GM23338 (cell line): ENCODE measurements around the gene RPL3. TPM values are rescaled to one million over a fixed set of nuclear protein-coding genes. Genes with fewer than 3 reads are reported as not detected.

Experiments
- ATAC-seq: fragments of 200-7000 bp; cut with Tn5 transposase; 3 replicates; pipeline ENCODE4 v1.9.1; 2020
- DNase-seq: peaks from one replicate; pipeline ENCODE4 v3.0.0-alpha.2; 2015; ENCODE audit warnings: low spot score
- H2AFZ ChIP-seq: fragments of 200-600 bp; sonication (generic); 2 replicates; pipeline ENCODE4 v1.8.0; 2016; ENCODE audit warnings: antibody characterized with exemption, mild to moderate bottlenecking, moderate library complexity
- H3F3A ChIP-seq: fragments of 200-600 bp; sonication (generic); replicated peaks from 2 replicates; pipeline ENCODE4 v1.8.0; 2017; ENCODE audit warnings: antibody characterized with exemption, mixed run types, low read depth
- H3K27ac ChIP-seq: fragments of 200-600 bp; sonication (generic); 2 replicates; pipeline ENCODE4 v1.6.1; 2016; ENCODE audit warnings: low read depth
- H3K27me3 ChIP-seq: fragments of 200-600 bp; sonication (generic); 2 replicates; pipeline ENCODE4 v1.8.0; 2016; ENCODE audit warnings: mild to moderate bottlenecking, mixed run types, moderate library complexity; ENCODE audit not compliant: insufficient read depth
- H3K36me3 ChIP-seq: fragments of 200-600 bp; sonication (generic); 2 replicates; pipeline ENCODE4 v1.8.0; 2016; ENCODE audit warnings: mild to moderate bottlenecking; ENCODE audit not compliant: insufficient read depth
- H3K4me1 ChIP-seq: fragments of 200-600 bp; sonication (generic); 2 replicates; pipeline ENCODE4 v1.8.0; 2016; ENCODE audit warnings: mild to moderate bottlenecking, moderate library complexity; ENCODE audit not compliant: insufficient read depth
- H3K4me2 ChIP-seq: fragments of 200-600 bp; sonication (generic); 2 replicates; pipeline ENCODE4 v1.7.1; 2017; ENCODE audit warnings: mixed run types
- H3K4me3 ChIP-seq: fragments of 200-600 bp; sonication (generic); 2 replicates; pipeline ENCODE4 v1.6.1; 2016; ENCODE audit warnings: mixed run types
- H3K79me2 ChIP-seq: fragments of 200-600 bp; sonication (generic); replicated peaks from 2 replicates; pipeline ENCODE4 v1.8.0; 2017; ENCODE audit warnings: mild to moderate bottlenecking; ENCODE audit not compliant: insufficient read depth
- H3K9me2 ChIP-seq: fragments of 200-600 bp; sonication (generic); 2 replicates; pipeline ENCODE4 v1.8.0; 2017; ENCODE audit not compliant: insufficient read depth
- H4K20me1 ChIP-seq: fragments of 200-600 bp; sonication (generic); replicated peaks from 2 replicates; pipeline ENCODE4 v1.8.0; 2017; ENCODE audit warnings: mild to moderate bottlenecking; ENCODE audit not compliant: insufficient read depth
- H3K27ac Mint-ChIP-seq: 2 replicates; pipeline ENCODE4 v1.8.0; 2020; ENCODE audit warnings: inconsistent platforms, mild to moderate bottlenecking, moderate library complexity, mixed read lengths
- H3K27me3 Mint-ChIP-seq: 3 replicates; pipeline ENCODE4 v1.8.0; 2022; ENCODE audit warnings: low read depth, mild to moderate bottlenecking, moderate library complexity, mixed read lengths, inconsistent platforms; ENCODE audit not compliant: insufficient read depth, poor library complexity
- H3K36me3 Mint-ChIP-seq: 3 replicates; pipeline ENCODE4 v1.8.0; 2021; ENCODE audit warnings: low read depth, mild to moderate bottlenecking, inconsistent platforms, moderate library complexity, mixed read lengths
- H3K4me1 Mint-ChIP-seq: 3 replicates; pipeline ENCODE4 v1.8.0; 2020; ENCODE audit warnings: mild to moderate bottlenecking, inconsistent platforms, mixed read lengths
- H3K4me3 Mint-ChIP-seq: 3 replicates; pipeline ENCODE4 v1.8.0; 2021; ENCODE audit warnings: moderate library complexity, mild to moderate bottlenecking, inconsistent platforms, mixed read lengths
- H3K9me3 Mint-ChIP-seq: 3 replicates; pipeline ENCODE4 v1.8.0; 2020; ENCODE audit warnings: moderate library complexity, mild to moderate bottlenecking, inconsistent platforms, mixed read lengths
- EZH2 ChIP-seq: fragments of 200-600 bp; sonication (generic); IDR thresholded peaks from one replicate; pipeline ENCODE4 v1.8.0; 2017; ENCODE audit warnings: antibody characterized with exemption, mild to moderate bottlenecking, low read depth; ENCODE audit not compliant: unreplicated experiment
- EZH2phosphoT487 ChIP-seq: fragments of 200-600 bp; sonication (generic); IDR thresholded peaks from one replicate; pipeline ENCODE4 v1.8.1; 2018; ENCODE audit warnings: antibody characterized with exemption; ENCODE audit not compliant: unreplicated experiment
- NANOG ChIP-seq: IDR thresholded peaks from 2 replicates; pipeline ENCODE4 v1.6.1; 2016; ENCODE audit warnings: antibody characterized with exemption, borderline replicate concordance
- POLR2AphosphoS5 ChIP-seq: IDR thresholded peaks from 2 replicates; pipeline ENCODE4 v1.6.1; 2016; ENCODE audit warnings: antibody characterized with exemption, low read depth
- STAT1 ChIP-seq: IDR thresholded peaks from one replicate; pipeline ENCODE4 v1.6.1; 2016; ENCODE audit warnings: antibody characterized with exemption; ENCODE audit not compliant: unreplicated experiment
- ZNF114 ChIP-seq: fragments of 250-450 bp; sonication (Bioruptor Pico); IDR thresholded peaks from 2 replicates; pipeline ENCODE4 v1.5.0; 2020; ENCODE audit warnings: mild to moderate bottlenecking, moderate library complexity
- ZNF331 ChIP-seq: fragments of 250-450 bp; sonication (Bioruptor Pico); IDR thresholded peaks from 2 replicates; pipeline ENCODE4 v1.5.0; 2020; ENCODE audit warnings: low read depth, mild to moderate bottlenecking, moderate library complexity
- polyA plus RNA-seq: library from polyadenylated mRNA; unstranded; fragments of >200 nt; fragmentation: Nextera tagmentation; extraction: Ambion mirVana; gene quantifications from 2 replicates; pipeline ENCODE4 v1.2.1, GENCODE V29; 2016
- total RNA-seq: library from RNA; depleted of rRNA; stranded (reverse); fragments of >200 nt; shearing (Covaris generic); gene quantifications from 2 replicates; pipeline ENCODE4 v1.2.3, GENCODE V29; 2014
- TF ChIP-seq, protein P1 (sequence below): fragments of 250-450 bp; sonication (Bioruptor Pico); IDR thresholded peaks from 2 replicates; pipeline ENCODE4 v1.5.0; 2020; ENCODE audit warnings: mild to moderate bottlenecking, moderate library complexity

The RPL3 gene
- total and polyA plus RNA-seq, 2 experiments from 2014 or later, result 1,983 to 3,244 TPM

DNA sequence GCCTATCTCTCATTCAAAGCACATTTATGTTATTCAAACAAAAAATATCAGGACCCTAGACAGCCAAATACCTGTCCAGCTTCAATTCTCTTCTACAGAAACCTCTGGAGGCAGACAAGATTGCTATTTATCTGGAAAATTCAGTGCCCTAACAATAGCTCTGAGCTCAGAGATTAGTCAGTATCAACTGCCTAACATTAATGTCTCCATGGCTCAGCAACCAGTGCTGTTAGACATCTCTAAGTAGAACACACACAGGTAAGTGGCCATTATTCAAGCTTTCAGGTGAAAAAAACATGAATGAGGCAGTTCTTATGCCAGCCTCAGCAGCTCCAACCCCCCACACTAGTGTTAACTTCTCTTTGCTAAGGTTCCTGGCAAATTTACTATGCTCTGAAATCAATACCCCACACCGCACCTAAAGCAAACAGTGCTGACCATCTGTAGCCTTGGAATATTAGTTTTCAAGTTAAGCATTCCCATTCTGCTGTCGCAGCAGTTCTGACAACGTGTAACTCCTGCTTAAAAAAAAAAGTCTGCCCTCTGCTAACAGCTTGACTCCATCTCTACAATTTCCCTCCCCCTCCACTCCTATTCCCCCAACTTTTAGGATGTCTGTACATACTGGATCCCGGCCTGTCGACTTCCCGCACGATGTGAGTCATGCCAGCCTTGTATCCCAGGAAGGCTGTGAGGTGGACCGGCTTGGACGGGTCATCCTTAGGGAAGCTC lies 1.5 kb downstream of the RPL3 start (continued):
- TF ChIP-seq, protein P1, sequence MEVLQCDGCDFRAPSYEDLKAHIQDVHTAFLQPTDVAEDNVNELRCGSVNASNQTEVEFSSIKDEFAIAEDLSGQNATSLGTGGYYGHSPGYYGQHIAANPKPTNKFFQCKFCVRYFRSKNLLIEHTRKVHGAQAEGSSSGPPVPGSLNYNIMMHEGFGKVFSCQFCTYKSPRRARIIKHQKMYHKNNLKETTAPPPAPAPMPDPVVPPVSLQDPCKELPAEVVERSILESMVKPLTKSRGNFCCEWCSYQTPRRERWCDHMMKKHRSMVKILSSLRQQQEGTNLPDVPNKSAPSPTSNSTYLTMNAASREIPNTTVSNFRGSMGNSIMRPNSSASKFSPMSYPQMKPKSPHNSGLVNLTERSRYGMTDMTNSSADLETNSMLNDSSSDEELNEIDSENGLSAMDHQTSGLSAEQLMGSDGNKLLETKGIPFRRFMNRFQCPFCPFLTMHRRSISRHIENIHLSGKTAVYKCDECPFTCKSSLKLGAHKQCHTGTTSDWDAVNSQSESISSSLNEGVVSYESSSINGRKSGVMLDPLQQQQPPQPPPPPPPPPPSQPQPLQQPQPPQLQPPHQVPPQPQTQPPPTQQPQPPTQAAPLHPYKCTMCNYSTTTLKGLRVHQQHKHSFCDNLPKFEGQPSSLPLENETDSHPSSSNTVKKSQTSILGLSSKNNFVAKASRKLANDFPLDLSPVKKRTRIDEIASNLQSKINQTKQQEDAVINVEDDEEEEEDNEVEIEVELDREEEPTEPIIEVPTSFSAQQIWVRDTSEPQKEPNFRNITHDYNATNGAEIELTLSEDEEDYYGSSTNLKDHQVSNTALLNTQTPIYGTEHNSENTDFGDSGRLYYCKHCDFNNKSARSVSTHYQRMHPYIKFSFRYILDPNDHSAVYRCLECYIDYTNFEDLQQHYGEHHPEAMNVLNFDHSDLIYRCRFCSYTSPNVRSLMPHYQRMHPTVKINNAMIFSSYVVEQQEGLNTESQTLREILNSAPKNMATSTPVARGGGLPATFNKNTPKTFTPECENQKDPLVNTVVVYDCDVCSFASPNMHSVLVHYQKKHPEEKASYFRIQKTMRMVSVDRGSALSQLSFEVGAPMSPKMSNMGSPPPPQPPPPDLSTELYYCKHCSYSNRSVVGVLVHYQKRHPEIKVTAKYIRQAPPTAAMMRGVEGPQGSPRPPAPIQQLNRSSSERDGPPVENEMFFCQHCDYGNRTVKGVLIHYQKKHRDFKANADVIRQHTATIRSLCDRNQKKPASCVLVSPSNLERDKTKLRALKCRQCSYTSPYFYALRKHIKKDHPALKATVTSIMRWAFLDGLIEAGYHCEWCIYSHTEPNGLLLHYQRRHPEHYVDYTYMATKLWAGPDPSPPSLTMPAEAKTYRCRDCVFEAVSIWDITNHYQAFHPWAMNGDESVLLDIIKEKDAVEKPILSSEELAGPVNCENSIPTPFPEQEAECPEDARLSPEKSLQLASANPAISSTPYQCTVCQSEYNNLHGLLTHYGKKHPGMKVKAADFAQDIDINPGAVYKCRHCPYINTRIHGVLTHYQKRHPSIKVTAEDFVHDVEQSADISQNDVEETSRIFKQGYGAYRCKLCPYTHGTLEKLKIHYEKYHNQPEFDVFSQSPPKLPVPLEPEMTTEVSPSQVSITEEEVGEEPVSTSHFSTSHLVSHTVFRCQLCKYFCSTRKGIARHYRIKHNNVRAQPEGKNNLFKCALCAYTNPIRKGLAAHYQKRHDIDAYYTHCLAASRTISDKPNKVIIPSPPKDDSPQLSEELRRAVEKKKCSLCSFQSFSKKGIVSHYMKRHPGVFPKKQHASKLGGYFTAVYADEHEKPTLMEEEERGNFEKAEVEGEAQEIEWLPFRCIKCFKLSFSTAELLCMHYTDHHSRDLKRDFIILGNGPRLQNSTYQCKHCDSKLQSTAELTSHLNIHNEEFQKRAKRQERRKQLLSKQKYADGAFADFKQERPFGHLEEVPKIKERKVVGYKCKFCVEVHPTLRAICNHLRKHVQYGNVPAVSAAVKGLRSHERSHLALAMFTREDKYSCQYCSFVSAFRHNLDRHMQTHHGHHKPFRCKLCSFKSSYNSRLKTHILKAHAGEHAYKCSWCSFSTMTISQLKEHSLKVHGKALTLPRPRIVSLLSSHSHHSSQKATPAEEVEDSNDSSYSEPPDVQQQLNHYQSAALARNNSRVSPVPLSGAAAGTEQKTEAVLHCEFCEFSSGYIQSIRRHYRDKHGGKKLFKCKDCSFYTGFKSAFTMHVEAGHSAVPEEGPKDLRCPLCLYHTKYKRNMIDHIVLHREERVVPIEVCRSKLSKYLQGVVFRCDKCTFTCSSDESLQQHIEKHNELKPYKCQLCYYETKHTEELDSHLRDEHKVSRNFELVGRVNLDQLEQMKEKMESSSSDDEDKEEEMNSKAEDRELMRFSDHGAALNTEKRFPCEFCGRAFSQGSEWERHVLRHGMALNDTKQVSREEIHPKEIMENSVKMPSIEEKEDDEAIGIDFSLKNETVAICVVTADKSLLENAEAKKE, result no peak
- no peak for TF ChIP-seq ZNF114 (CRISPR knock-in tag)
- no peak for TF ChIP-seq ZNF331
- no peak for TF ChIP-seq EZH2phosphoT487
- no peak for TF ChIP-seq EZH2
- no peak for TF ChIP-seq STAT1
- TF ChIP-seq POLR2AphosphoS5, result no peak; the same call in 1 of the 2 replicates

DNA sequence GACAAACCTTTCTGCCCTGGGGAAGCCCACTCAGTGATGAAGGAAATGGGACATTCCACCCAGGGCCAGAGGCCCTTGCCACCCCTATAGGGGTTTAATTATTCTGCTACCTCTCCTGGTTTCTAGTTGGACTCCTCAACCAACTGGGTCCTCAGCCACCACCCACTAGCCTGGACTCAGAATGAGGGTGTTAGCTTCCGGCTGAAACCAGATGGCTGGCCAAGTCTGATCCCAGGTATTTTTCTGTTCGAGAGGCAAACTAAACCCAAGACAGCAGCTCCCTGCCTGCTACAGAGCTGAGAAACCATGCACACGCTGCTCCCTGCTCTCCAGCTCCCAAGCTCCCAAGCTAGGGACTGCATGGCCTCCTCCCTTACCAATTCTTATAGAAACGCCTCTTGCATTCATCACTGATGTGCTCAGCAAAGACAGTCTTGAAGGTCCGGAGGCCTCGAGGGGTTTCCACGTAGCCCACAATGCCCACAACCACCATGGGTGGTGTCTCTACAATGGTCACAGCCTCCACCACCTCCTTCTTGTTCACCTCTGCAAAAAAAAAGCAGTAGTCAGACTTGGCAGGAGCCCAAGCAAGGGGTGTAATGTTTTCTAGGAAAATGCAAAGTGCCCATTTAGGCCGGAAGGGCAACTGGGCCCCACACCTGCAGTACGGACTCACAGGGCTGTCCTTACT lies 2.2 kb downstream of the RPL3 start:
- TF ChIP-seq POLR2AphosphoS5 (peak; percentile 34), NANOG (no peak)
- no peak for ATAC-seq
- H3K4me2 ChIP-seq, result peak overlapping the region; percentile 100
- peaks cover 15% of the 10 kb centered on the region for H3K9me3 Mint-ChIP-seq
- peak overlapping the region; percentile 98 for H3K4me3 ChIP-seq
- H2AFZ ChIP-seq, result no peak overlapping the region
- peak overlapping the region; percentile 99 for H3K27ac ChIP-seq
- H3K4me3 Mint-ChIP-seq, result peak overlapping the region; percentile 100
- peaks cover 49% of the 10 kb centered on the region for H3K79me2 ChIP-seq
- DNase-seq, result no peak
- peaks cover 67% of the 10 kb centered on the region for H3K36me3 ChIP-seq
- peaks cover 37% of the 10 kb centered on the region for H3K4me1 ChIP-seq
- H3K27me3 ChIP-seq, result no peaks in the 10 kb centered on the region
- peaks cover 60% of the 10 kb centered on the region for H3K27me3 Mint-ChIP-seq
- H3K27ac Mint-ChIP-seq, result peak overlapping the region; percentile 100
- peaks cover 51% of the 10 kb centered on the region for H3K4me1 Mint-ChIP-seq
- H4K20me1 ChIP-seq, result peaks cover 61% of the 10 kb centered on the region
- peaks cover 74% of the 10 kb centered on the region for H3K36me3 Mint-ChIP-seq
- H3K9me2 ChIP-seq, result no peaks in the 10 kb centered on the region
- H3F3A ChIP-seq, result peaks cover 75% of the 10 kb centered on the region
